Stimulated activated CD8-positive, alpha-beta memory T cell treated with anti-CD3 and anti-CD28 coated beads, Interleukin-7, amount 100 ng/mL, for 4 hours (primary cell): Measurements from ENCODE around the gene HNRNPH1.

ENCODE experiments used
- DNase-seq, 2 donors: peaks; one replicate each; pipeline ENCODE4 v3.0.0-alpha.2; 2020; ENCODE audit warnings: low read depth in 2 of 2

HNRNPH1 gene

GRCh38 chr5:179621551-179622214 is 1.8 kb downstream of the HNRNPH1 start:
- no peak for DNase-seq

DNA sequence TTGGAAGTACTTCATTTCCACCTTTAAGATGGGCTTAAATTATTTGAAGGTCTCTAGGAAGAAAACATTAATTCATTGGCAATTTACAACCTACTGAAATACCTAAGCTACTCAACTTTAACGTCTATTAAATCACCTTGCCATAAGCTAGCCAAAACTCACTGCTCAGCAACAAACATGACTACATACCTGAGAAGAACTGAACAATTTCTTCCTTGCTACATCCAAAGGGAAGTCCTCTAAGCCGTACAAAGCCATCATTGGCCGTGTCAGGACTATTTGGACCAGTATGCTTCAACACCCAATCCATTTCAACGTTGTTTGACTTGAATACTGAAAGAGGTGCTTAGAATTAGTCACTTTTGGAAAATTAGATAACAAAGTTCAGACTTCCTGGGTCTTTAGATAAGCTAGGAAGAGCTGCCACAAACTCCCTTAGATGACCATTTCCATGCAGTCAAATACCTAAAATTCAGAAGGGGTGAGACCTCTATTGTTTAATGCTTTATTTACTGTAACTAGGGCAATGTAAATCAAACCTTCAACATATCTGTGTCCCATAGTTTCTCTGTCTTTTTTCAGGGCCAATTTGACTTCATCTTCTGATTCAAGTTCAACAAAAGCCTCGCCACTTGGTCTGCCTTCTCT is 2.6 kb downstream of the HNRNPH1 start:
- no peak for DNase-seq

GRCh38 chr5:179620293-179620692 is 3.2 kb downstream of the HNRNPH1 start:
- DNase-seq: no peak

DNA sequence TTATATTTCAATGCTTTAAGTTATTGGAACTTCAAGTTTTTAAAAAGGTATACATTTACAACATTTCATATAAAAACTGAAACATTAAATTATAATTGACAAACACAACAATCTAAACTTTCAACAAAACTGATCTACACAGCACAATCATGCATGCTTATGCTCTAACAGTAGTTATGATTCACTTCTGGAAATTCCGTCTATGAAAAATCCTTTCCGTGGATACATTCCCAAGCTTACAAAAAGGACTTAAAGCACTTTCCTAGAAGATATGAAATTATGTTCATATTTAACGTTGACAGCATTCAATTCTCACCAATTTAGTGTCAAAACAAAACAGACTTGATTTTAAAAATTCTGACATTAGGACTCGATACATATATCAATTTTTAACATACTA is 3.7 kb downstream of the HNRNPH1 start:
- no peak for DNase-seq

GRCh38 chr5:179618923-179619554 is 4.4 kb downstream of the HNRNPH1 start:
- DNase-seq: no peak

DNA sequence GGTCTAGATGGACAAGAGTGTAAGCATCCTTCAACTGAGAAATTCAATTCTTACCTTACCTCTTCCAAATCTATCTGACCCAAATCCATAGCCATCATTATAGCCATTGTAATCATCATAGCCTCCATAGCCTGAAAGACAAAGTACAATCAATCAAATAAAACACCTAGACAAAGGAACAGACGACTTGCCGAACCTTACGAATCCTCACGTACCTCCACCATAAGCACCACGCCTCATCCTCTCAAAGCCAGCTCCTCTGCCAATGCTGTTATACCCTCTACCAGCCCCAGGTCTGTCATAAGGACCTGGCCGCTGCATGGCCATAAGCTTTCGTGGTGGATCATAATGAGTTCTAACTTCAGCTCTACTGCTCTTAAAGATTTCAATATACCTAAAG is 5.5 kb downstream of the HNRNPH1 start:
- no peak for DNase-seq

GRCh38 chr5:179616002-179616594 is 7.4 kb downstream of the HNRNPH1 start:
- DNase-seq: no peak

DNA sequence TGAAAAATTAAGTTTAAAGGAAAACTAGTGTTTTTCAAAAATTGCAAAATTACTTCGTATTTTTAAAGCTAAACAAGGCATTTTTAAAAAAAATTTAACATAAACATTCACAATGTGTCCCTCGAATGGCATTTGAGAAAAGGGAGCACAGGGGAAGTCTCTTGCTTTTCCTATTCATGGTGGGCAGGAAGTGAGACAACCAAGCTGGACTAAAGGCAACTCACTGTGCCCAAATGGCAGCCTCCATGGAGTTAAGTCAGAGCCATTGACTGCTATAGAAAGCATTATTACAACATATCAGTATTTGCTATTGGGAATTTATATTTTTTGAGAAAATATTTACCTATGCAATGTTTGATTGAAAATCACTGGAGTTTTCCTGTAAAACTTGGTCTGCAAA is 8.3 kb downstream of the HNRNPH1 start:
- DNase-seq: no peak

GRCh38 chr5:179614745-179615144 is 8.7 kb downstream of the HNRNPH1 start:
- DNase-seq: no peak

DNA sequence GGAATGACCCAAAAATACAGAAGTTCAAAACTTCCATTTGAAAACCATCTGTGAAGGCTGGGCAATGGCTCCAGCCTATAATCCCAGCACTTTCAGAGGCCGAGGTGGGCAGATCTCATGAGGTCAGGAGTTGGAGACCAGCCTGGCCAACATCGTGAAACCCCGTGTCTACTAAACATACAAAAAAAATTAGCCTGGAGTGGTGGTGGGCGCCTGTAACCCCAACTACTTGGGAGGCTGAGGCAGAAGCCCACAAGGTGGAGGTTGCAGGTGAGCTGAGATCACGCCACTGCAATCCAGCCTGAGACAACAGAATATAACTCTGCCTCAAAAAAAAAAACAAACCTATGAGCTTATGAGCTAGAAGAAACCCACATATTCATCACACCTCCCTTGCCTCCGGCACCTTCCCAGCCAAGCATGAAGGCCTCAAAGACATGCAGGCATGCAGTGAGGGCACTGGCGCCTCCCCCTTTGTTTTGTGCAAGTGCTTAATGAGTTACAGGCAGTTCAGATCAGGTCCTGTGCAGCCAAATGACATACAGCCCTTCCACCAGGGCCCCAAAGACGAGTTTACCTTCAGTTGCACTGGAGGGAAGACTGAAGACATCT is 9.9 kb downstream of the HNRNPH1 start:
- no peak for DNase-seq

GRCh38 chr5:179612577-179613459 is 10.7 kb downstream of the HNRNPH1 start:
- DNase-seq: no peak

- DNase-seq: no peak
Measured at GRCh38 chr5:179610903-179611265, 12.6 kb downstream of the HNRNPH1 start.

GRCh38 chr5:179610109-179610902 is 13.2 kb downstream of the HNRNPH1 start:
- DNase-seq: no peak

DNA sequence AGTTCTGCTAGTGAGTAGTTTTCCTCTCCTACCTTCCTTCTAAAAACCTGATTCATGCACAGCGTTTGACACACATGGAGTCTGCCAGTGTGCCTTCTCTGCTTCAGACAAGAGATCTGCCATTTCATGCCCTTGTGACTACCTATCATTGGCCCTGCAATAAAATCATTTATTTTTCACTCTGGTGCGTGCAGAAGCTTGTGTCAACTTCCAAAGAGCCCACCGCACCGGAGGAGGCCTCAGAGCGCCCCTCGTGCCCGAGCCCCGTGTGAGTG is 13.7 kb downstream of the HNRNPH1 start:
- no peak for DNase-seq

GRCh38 chr5:179608131-179608581 is 15.3 kb downstream of the HNRNPH1 start:
- DNase-seq: no peak

- DNase-seq: no peak
Measured at GRCh38 chr5:179607160-179607931, 16.1 kb downstream of the HNRNPH1 start.

DNA sequence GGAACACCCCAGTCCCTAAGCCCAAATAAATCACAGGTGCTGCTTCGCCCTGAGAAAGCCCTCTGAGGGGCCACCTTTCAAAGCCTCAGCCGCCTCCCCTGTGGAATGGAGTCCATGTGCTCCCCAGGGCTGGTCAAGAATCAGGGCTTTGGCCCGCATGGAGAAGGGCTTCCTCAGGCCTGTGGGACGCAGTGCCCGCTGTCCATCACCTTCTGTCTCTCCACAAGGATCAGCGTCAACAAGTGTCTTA is 16.6 kb downstream of the HNRNPH1 start:
- no peak for DNase-seq

GRCh38 chr5:179606071-179606909 is 17.2 kb downstream of the HNRNPH1 start:
- no peak for DNase-seq

DNA sequence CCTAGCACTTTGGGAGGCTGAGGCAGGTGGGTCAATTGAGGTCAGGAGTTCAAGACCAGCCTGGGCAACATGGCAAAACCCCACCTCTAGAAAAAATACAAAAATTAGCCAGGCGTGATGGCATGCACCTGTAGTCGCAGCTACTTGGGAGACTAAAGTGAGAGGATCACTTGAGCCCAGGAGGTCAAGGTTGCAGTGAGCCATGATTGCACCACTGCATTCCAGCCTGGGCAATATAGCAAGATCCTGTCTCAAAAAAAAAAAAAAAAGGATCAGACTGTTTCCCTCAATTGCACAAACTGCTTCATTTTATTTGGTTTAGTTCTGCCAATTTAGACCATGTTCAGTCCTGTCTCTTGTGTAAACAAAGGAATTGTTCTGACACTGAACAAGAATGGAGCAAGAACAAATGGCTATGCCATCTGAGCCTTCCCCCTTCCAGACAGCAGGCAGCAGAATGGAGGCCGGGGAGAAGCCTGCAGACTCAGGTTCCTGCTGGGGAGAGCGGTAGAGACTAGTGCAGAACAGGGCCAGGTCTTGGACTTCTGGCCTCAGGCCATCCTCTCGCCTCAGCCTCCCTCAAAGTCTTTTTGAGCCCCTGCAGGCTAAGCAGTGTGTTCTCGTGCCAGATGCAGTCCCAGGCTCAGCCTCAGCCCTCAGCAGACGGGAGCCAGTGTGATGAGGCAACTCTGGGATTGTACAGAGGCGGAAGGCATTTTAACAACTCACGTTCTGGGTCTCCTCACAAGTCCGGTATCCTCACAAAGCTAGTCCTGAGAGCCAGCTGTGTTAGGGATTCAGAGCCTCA is 18.2 kb downstream of the HNRNPH1 start:
- DNase-seq: no peak
